ENCODE results near the gene RFC4.

Gene RFC4

GRCh38 chr3:186742618-186743380, 63.5 kb downstream of the RFC4 start:
- no peak for DNase-seq
